Stimulated activated CD4-positive, alpha-beta T cell treated with anti-CD3 and anti-CD28 coated beads, Interleukin-1b, Interleukin-23, amount 100 ng/mL, for 1 hour (primary cell): Measurements from ENCODE around the gene TYMP.

ENCODE experiments used
- DNase-seq, 2 donors: peaks; one replicate each; pipeline ENCODE4 v3.0.0-alpha.2; 2020; ENCODE audit warnings: low read depth in 2 of 2

TYMP gene

GRCh38 chr22:50529897-50530579 lies at the start of gene TYMP:
TSS of gene TYMP (minus strand) at chr22:50530012. CDS start at chr22:50529709, 303 bp downstream.
- no peak for DNase-seq

GRCh38 chr22:50578776-50579310 lies 49.0 kb upstream of the TYMP start:
- DNase-seq = no peak

DNA sequence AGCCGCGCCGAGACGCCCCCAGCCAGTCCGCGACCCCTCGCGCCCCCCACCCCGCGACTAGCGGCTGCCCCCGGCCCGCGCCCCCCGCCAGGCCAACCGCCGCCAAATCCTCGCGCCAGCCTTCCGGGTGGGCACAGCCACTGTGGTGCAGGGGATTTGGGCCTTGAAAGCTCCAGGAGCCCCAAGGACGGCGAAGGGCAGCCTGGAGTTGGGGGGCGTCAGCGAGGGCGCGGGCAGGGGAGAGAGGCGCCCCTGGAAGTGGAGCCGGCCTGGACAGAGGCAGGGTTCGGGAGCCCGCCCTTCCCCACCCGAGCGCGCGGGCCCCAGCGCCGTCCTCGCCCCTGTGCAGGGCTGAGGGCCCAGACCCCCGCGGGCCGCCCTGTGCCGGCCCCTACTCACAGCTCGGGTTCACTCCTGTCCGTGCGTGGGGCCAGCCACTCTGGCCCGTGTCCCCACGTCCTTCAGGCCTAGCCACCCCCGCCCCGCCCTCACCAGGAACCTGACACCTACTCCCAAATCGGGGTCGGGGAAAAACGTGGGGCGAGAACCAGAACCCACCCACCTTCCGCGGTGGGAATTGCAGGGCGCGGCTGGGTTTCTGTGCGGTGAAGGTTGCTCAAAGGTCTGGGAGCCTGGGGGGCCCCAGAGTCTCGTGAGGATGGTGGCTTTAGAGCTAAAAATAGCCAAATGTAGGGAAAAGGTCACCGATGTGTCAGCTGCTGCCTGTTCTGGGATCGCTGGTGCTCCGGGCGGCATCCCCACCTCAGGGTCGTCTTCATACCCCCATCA lies 48.4 kb upstream of the TYMP start, which contains the start of gene CPT1B:
CPT1B (minus strand) TSS at position 441 of the 789 bp plus-strand sequence. CDS start 512 bp downstream, outside the sequence.
- DNase-seq = no peak

GRCh38 chr22:50577697-50577986 lies 47.8 kb upstream of the TYMP start:
- DNase-seq = no peak

- DNase-seq = no peak
Measured at GRCh38 chr22:50576806-50577696, 47.2 kb upstream of the TYMP start.

DNA sequence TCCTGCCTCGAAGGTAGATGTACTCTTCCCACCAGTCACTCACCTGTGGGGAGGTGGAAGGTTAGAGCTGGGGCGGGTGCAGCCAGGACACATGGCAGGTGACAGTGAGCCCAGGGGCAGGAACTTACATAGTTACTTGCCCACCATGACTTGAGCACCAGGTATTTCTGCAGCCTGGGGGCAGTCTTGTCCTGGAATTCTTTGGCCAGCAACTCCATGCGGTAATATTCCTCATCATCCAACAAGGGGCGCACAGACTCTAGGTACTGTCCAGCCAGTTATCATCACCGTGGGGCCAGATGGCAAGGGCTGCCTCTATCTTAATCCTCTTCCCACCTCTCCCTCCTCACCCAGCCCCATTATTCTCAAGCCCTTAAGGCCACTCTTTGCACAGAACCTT lies 46.3 kb upstream of the TYMP start:
- DNase-seq = no peak

- DNase-seq = no peak
Measured at GRCh38 chr22:50575426-50575941, 45.7 kb upstream of the TYMP start.

DNA sequence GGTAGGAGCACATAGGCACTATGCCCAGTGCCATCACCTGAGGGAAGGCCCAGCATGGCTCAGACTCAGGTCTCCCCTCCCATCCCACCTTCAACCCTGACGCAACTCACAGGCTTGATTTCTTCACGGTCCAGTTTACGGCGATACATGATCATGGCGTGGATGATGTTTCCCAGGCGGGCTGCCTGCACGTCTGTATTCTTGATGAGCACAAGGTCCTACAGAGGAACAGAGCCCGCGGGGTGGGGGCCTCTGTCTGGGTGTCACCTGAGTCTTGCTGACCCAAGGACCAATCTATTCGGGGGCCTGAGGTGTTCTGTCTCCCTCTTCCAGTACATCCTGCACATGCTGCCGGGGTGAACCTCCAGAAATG lies 44.6 kb upstream of the TYMP start:
- no peak for DNase-seq

- no peak for DNase-seq
Measured at GRCh38 chr22:50573491-50574382, 43.9 kb upstream of the TYMP start.

DNA sequence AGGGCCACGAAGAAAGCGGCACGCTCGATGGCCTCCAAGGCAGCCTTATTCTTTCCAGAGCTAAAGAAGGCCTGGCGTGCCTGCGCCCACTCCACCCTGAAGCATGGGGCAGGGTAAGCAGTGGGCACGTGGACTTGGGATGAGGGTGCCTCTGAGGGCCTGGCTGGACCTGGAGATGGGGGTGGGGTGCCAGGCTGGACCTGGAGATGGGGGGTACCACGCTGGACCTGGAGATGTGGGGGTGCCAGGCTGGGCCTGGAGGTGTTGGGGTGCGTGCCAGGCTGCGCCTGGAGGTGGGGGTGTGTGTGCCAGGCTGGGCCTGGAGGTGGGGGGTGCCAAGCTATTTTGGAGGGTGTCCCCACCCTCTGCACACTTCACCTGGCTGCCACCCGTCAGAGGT lies 43.2 kb upstream of the TYMP start:
- DNase-seq = no peak

- DNase-seq = no peak
Measured at GRCh38 chr22:50571264-50572175, 41.7 kb upstream of the TYMP start.

DNA sequence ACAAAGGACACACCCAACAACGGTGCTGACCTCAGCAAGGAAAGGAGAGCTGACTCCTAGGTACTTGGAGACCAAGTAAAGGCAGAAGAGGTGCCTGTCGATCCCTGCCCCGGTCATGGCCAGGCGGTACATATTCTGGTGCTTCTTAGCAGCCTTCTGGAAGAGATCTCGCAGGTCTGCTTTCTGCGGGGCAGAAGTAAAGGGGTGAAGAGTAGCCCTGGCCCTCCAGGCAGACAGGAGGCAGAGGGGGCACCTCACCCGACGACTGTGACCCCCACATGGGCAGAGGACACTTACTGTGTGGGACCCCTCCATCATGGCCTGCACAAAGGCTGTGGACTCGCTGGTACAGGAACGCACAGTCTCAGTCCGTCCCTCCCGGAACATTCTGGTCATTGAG lies 41.0 kb upstream of the TYMP start:
- DNase-seq = no peak

DNA sequence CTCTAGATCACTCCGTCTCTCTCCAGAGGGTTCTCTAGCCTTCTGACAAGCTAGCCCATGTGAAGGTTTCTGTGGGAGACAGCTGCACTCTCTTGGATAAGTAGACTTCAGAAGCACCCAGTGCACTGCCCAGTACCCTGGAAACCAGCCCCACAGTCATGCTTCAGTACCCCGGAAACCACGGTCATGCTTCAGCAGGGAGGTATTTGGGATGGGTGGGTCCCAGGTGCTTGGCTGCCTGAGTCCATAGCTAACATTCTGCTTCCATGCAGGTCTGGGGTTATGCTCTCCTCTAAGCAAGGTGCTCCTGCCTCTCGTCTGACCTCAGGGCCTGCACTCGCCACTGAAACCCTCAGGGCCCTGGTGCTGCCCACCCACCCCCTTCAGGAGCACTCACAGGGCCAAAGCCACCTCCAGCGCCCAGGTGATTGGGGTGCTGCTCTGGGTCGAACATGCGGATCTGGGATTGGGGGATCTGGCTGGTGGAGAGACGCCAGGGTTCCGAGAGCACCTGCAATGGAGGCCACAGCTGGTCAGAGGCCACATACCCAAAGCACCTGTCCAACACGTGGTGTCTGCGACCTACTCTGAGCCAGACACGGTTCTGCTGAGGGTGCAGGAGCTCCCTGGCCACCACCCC lies 40.2 kb upstream of the TYMP start:
- no peak for DNase-seq

DNA sequence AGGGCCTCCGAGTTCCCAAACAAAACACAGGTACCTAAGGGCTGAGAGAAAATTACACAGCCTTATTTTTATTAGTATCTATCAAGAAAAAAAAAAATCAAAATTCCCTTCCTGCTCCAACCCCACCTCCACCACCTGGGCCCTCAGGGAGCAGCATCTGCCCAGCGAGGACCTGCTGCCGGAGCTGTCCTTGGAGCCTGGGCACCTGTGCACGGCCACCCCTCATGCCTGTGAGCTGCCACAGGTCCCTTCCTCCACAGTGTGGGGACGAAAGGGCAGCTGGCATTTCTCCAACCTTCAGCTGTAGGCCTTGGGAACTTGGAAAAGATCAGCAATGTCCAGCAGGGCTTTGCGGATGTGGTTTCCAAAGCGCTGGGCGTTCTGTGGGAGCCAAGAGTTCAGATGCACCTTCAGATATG lies 39.2 kb upstream of the TYMP start:
- no peak for DNase-seq

DNA sequence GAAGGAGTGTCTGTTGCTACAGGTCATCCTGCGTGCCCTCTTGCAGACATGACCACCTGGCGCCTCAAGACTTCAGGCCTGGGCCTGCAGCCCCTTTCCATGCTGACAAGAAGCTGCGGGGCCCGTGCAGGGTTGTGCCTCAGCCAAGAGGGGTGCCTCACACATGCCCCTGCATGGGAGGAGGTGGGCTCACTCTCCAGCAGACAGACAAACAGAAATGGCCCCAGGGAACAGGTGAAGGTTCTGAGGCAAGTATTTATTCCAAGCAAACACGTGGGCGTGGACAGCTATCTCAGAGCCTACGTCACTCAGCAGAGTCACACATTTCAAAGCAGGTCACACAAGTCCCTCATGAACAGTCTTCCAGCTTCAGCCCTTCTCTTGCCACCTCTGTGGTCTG lies 38.8 kb upstream of the TYMP start:
- no peak for DNase-seq

DNA sequence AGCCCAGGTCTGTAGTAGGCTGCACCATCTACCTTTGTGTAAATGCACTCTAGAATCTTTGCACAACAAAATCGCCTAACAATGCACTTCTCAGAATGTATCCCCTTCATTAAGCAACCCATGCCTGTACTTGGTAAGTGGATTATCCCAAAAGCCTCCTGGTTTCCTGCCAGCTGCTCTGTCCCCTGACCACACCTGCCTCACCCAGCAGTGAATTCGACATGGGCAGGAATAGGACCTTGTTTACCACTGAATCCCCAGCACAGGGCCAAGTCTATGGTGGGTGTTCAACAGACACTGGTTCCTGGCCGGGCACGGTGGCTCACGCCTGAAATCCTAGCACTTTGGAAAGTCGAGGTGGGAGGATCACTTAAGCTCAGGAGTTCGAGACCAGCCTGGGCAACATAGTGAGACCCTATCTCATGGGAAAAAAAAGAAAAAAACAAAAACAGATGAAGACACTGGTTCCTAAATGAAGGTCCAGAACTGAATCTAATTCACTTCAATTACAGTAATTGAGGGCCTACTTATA lies 38.0 kb upstream of the TYMP start:
- DNase-seq = no peak

- no peak for DNase-seq
Measured at GRCh38 chr22:50564289-50564688, 34.5 kb upstream of the TYMP start.

DNA sequence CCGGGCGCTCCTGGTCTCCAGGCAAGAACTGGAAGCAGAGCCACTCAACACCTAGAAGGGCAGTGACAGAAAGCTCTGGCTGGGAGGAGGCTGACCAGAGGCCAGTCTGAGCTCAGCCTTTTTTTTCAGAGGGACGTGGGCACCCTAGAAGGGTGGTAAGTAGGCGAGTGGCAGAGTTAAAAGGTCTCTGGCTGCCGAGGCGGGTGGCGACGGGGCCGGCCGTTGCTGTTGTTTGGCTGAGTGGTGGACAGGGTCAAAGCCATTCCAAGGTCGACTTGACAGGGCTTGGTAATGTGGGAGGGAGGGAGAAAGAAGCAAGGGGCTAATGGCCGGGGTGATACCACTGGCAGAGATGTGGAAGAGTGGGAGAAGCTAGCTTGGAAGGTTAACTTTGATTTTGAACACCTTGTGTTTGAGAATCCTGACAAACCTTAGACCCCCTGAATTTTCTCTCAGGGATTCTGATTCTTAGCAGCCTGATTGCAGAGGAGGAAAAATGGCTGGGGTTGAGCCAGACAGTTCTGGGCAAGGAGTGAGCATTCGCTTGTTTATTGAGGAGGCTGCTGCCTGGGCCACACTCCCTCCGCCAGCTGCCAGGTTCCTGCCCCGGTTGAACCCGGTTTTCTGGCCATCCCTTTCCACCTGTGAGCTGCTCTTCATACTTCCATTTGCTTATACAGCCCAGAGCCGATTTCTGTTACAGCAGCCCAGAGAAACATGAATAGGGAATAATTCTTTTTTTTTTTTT lies 33.8 kb upstream of the TYMP start:
- no peak for DNase-seq
